Left renal cortex interstitium (tissue), 4 donors: Measurements from ENCODE around the gene SPTBN5. TPM values are rescaled to one million over a fixed set of nuclear protein-coding genes. Genes with fewer than 3 reads are reported as not detected.

Experiments
- DNase-seq, 4 donors: peaks; one replicate each; pipeline ENCODE4 v3.0.0-alpha.2; 2013; ENCODE audit warnings: low read depth in 4 of 4, low spot score in 2 of 4, missing footprints in 1 of 4
- polyA plus RNA-seq, 4 donors: library from polyadenylated mRNA; unstranded; fragments of 120-200 nt; gene quantifications; one replicate each; pipeline ENCODE4 v1.2.1, GENCODE V29; 2013; ENCODE audit not compliant: insufficient read length in 4 of 4

The SPTBN5 gene
- polyA plus RNA-seq, 4 donors = 2.2 to 4.9 (median 3.0) TPM

GRCh38 chr15:41827880-41828806 is 65.7 kb downstream of the SPTBN5 start, which contains the start of gene JMJD7:
JMJD7 (plus strand) TSS chr15:41828092; CDS start chr15:41828125, 33 bp downstream.
- DNase-seq = peak; percentile 68 to 82 (median 76)

- DNase-seq = no peak
These were observed 66.5 kb downstream of the SPTBN5 start for GRCh38 chr15:41827290-41827879.

- no peak for DNase-seq
These were observed 68.0 kb downstream of the SPTBN5 start for GRCh38 chr15:41825572-41826535.

GRCh38 chr15:41825145-41825544 is 68.7 kb downstream of the SPTBN5 start:
- no peak for DNase-seq

GRCh38 chr15:41824062-41824745 is 69.6 kb downstream of the SPTBN5 start:
- DNase-seq = no peak

- no peak for DNase-seq
These were observed 70.4 kb downstream of the SPTBN5 start for GRCh38 chr15:41823502-41823901.

- DNase-seq = no peak
These were observed 70.9 kb downstream of the SPTBN5 start for GRCh38 chr15:41822957-41823356.

- no peak for DNase-seq
These were observed 71.4 kb downstream of the SPTBN5 start for GRCh38 chr15:41822471-41822870.

GRCh38 chr15:41821831-41822230 is 72.0 kb downstream of the SPTBN5 start:
- DNase-seq = no peak

- no peak for DNase-seq
These were observed 72.9 kb downstream of the SPTBN5 start for GRCh38 chr15:41820791-41821423.

GRCh38 chr15:41819455-41820050 is 74.3 kb downstream of the SPTBN5 start:
- no peak for DNase-seq

- no peak for DNase-seq
These were observed 76.1 kb downstream of the SPTBN5 start for GRCh38 chr15:41817781-41818180.

- DNase-seq = no peak
These were observed 76.5 kb downstream of the SPTBN5 start for GRCh38 chr15:41817327-41817726.

GRCh38 chr15:41816788-41817187 is 77.1 kb downstream of the SPTBN5 start:
- DNase-seq = no peak

GRCh38 chr15:41814534-41814933 is 79.3 kb downstream of the SPTBN5 start:
- no peak for DNase-seq

GRCh38 chr15:41813426-41813825 is 80.4 kb downstream of the SPTBN5 start:
- no peak for DNase-seq

- DNase-seq = no peak
These were observed 81.0 kb downstream of the SPTBN5 start for GRCh38 chr15:41812820-41813375.

GRCh38 chr15:41811432-41812195 is 82.2 kb downstream of the SPTBN5 start:
- DNase-seq = peak in 2 of 4 donors; percentile 66 to 74
